Uterus (tissue), 4 donors: ENCODE data around the gene WDR35. TPM values are rescaled to one million over a fixed set of nuclear protein-coding genes. Genes with fewer than 3 reads are reported as not detected.

Experiments used
- DNase-seq, 2 donors: peaks; one replicate each; pipeline ENCODE4 v3.0.0-alpha.2; 2019 to 2020
- H3K27ac ChIP-seq, 2 donors: fragments of 200-600 bp; sonication (generic); 1 replicate in 1 of 2; 2 replicates in 1 of 2; pipeline ENCODE4 v1.5.1; 2016 to 2018
- H3K27me3 ChIP-seq, 2 donors: fragments of 200-600 bp; sonication (generic); one replicate each; pipeline ENCODE4 v1.5.1; 2018 to 2019; ENCODE audit warnings: control low read depth in 1 of 2
- H3K36me3 ChIP-seq, 2 donors: fragments of 200-600 bp; sonication (generic); one replicate each; pipeline ENCODE4 v1.5.1; 2019; ENCODE audit warnings: control low read depth in 1 of 2
- H3K4me1 ChIP-seq, 2 donors: fragments of 200-600 bp; sonication (generic); one replicate each; pipeline ENCODE4 v1.5.1; 2018 to 2019; ENCODE audit warnings: control low read depth in 1 of 2
- H3K4me3 ChIP-seq, 2 donors: fragments of 200-600 bp; sonication (generic); 1 replicate in 1 of 2; 2 replicates in 1 of 2; pipeline ENCODE4 v1.5.1; 2018 to 2019; ENCODE audit warnings: mild to moderate bottlenecking in 1 of 2
- H3K9me3 ChIP-seq, 2 donors: fragments of 200-600 bp; sonication (generic); one replicate each; pipeline ENCODE4 v1.5.1; 2019; ENCODE audit warnings: control low read depth in 1 of 2
- POLR2A ChIP-seq, 2 donors: fragments of 450-650 bp; IDR thresholded peaks; one replicate each; pipeline ENCODE4 v1.6.1; 2016; ENCODE audit warnings: antibody characterized with exemption in 2 of 2, mild to moderate bottlenecking in 1 of 2, moderate library complexity in 1 of 2
- intact Hi-C: fragments of 100-400 bp; cut with DNase I; formaldehyde crosslinking; loops from one replicate; pipeline ENCODE4 v1.15.1; 2023; ENCODE audit warnings: low total_unique reads
- total RNA-seq, 4 donors: library from RNA; depleted of rRNA in 3 of 4; stranded (reverse); fragments of >200 nt in 3 of 4; gene quantifications; one replicate each; pipeline versions ENCODE4 v1.1.0 to v1.2.4, GENCODE V29; 2014 to 2023
- TF ChIP-seq, protein P1 (sequence below), 4 experiments: fragments of 200-600 bp in 2 of 4; fragments of 450-650 bp in 2 of 4; sonication (generic) in 2 of 4; IDR thresholded peaks; one replicate each; pipeline ENCODE4 v1.5.1; 2016 to 2019; ENCODE audit warnings: antibody characterized with exemption in 4 of 4, mild to moderate bottlenecking in 2 of 4, moderate library complexity in 1 of 4
- donor health status: DM: yes; HTN: yes; CAD: no.

Gene WDR35
- total RNA-seq, 4 donors from 2014 or later = 7.1 to 45.0 (median 20.7) TPM

DNA sequence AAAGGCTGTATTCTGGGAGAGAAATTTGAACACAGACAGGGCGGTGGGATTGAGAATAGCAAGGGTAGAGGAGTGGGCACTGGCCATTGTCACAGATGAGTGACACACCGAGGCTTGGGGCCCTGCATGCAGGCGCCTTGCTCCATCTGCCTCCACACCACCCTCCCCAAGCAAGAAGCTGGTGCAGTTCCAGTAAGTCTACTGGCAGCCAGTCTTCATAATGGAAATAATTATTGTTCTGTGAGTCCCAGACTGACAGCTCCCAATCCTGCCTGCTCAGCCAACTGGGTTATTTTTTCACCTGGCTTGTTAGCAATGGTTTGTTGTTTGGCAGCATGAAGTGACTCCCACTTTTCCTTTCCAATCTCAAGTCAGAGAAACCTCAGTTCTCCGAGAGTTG lies 101.1 kb downstream of the WDR35 start:
- intact Hi-C loops = no loop called here
- H3K4me1 ChIP-seq = no peaks in the 10 kb centered on the region
- no peak overlapping the region for H3K4me3 ChIP-seq
- no peak for TF ChIP-seq POLR2A (IDR thresholded peaks at IDR 0.05)
- TF ChIP-seq, protein P1, sequence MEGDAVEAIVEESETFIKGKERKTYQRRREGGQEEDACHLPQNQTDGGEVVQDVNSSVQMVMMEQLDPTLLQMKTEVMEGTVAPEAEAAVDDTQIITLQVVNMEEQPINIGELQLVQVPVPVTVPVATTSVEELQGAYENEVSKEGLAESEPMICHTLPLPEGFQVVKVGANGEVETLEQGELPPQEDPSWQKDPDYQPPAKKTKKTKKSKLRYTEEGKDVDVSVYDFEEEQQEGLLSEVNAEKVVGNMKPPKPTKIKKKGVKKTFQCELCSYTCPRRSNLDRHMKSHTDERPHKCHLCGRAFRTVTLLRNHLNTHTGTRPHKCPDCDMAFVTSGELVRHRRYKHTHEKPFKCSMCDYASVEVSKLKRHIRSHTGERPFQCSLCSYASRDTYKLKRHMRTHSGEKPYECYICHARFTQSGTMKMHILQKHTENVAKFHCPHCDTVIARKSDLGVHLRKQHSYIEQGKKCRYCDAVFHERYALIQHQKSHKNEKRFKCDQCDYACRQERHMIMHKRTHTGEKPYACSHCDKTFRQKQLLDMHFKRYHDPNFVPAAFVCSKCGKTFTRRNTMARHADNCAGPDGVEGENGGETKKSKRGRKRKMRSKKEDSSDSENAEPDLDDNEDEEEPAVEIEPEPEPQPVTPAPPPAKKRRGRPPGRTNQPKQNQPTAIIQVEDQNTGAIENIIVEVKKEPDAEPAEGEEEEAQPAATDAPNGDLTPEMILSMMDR (IDR thresholded peaks at IDR 0.05) = no peak
- H3K36me3 ChIP-seq = no peaks in the 10 kb centered on the region
- no peak for DNase-seq
- no peak overlapping the region for H3K27ac ChIP-seq
- H3K27me3 ChIP-seq = no peaks in the 10 kb centered on the region
- H3K9me3 ChIP-seq = no peaks in the 10 kb centered on the region

DNA sequence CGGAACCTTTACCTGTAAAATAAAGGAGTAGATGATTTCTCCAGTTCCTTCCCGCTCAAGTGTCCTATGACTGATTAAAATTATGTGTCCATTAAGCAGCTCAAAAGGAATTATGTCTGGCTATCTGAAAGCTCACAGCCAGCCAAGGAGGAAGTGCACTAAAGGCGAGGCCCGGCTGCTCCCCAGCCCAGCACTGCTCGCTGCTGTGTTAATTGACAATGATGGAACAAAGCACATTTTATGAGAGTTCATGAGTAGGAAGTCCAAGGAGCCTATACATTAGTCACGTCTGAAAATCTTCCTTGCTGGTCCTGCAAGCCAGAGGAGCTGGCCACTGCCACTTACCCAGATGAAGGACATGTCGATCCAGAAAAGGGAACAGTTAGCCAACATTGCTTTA lies 102.4 kb downstream of the WDR35 start:
- no peak for DNase-seq
- intact Hi-C loops = no loop called here
- Histone ChIP-seq H3K27ac (no peak overlapping the region), H3K9me3 (no peaks in the 10 kb centered on the region), H3K27me3 (no peaks in the 10 kb centered on the region), H3K36me3 (no peaks in the 10 kb centered on the region), H3K4me3 (no peak overlapping the region), H3K4me1 (no peaks in the 10 kb centered on the region)
- no peak for TF ChIP-seq POLR2A (IDR thresholded peaks at IDR 0.05)
- TF ChIP-seq, protein P1 (IDR thresholded peaks at IDR 0.05) = no peak

DNA sequence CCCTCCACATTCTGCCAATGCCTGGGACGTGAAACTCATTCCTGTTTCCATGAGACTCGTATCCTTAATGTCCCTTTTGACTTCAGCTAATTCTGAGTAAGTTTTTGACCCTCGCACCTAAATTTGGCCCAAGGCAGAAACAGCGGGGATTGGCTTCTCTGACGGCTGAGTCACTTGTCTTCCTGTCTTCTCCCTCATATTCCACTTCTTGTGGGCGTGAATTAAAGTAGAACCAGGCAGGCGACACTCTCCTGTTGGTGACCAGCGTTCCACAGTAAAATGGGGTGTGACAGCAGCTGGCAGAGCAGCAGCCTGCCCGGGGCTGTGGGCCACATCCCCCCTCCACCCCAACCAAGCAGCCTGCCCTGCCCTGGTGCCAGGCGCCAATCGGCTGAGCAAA lies 103.6 kb downstream of the WDR35 start:
- TF ChIP-seq, protein P1 (IDR thresholded peaks at IDR 0.05) = no peak
- TF ChIP-seq POLR2A (IDR thresholded peaks at IDR 0.05) = no peak

DNA sequence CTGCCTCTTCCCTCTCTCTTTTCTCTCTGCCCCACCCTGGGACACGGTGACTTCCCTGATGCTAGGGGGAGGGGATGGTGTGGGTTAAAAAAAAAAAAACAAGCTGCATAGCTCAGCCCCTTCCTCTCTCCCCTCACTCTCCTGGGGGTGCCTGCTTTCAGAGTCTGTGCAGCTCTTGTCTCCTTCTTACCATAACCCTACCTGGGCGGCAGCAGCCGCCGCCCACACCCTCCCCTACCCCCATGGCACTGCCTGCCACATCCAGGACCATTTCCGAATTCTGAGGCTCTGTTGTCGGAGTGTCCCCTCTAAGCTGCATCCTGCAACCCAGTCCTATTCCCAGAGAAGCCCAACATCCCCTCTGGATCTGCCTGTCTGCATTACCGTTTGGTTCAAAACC lies 104.1 kb downstream of the WDR35 start:
- intact Hi-C loops = no loop called here
- TF ChIP-seq, protein P1 (IDR thresholded peaks at IDR 0.05) = no peak
- no peak for TF ChIP-seq POLR2A (IDR thresholded peaks at IDR 0.05)
- H3K4me1 ChIP-seq = no peaks in the 10 kb centered on the region

More for the DNA sequence above, 103.6 kb downstream of the WDR35 start:
- no peaks in the 10 kb centered on the region for H3K27me3 ChIP-seq
- no peak overlapping the region for H3K27ac ChIP-seq
- H3K4me3 ChIP-seq = no peak overlapping the region
- H3K9me3 ChIP-seq = no peaks in the 10 kb centered on the region
- DNase-seq = no peak
- intact Hi-C loops = no loop called here
- H3K36me3 ChIP-seq = no peaks in the 10 kb centered on the region
- no peaks in the 10 kb centered on the region for H3K4me1 ChIP-seq

DNA sequence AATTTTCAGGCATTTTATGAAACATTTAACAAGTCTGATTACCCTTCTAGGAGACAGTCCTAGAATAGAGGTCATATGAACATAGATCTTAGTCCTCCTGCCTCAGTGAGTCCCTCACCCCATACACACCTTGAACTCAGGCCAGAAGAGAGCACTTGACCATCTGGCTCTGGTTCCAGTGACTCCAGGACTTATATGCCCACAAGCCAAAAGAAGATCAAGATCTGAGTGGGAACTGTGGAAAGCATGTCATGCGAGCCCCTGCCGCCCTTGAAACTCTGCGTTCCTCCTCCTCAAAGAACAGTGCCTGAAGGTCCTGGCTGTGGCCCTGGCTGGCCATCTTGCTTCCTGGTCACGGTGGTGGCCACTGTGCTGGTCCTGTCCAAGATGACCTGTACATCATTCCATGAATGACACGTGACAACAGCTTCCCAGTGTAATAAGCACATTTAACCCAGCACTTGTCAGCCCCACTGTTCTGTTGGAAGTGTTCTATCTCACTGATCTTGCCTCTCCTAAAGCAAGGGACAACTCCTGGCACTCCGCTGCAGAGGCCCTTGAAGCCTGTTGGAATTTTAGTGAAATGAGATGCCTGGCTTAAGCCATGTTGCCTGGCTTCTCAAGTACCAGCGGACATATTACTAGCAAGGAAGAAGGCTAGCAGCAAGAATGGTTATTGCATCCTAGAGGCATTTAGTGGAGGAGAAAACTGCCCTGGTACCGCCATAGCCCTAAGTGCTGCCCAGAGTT lies 105.8 kb downstream of the WDR35 start:
- Histone ChIP-seq H3K36me3 (no peaks in the 10 kb centered on the region), H3K4me1 (no peaks in the 10 kb centered on the region), H3K4me3 (no peak overlapping the region), H3K27ac (no peak overlapping the region), H3K27me3 (no peaks in the 10 kb centered on the region), H3K9me3 (no peaks in the 10 kb centered on the region)
- intact Hi-C loops = no loop called here
- TF ChIP-seq POLR2A (IDR thresholded peaks at IDR 0.05) = no peak
- TF ChIP-seq, protein P1 (IDR thresholded peaks at IDR 0.05) = no peak
- DNase-seq = no peak

More for the DNA sequence above, 104.1 kb downstream of the WDR35 start:
- no peaks in the 10 kb centered on the region for H3K27me3 ChIP-seq
- no peak overlapping the region for H3K4me3 ChIP-seq
- no peak for DNase-seq
- H3K36me3 ChIP-seq = no peaks in the 10 kb centered on the region
- no peaks in the 10 kb centered on the region for H3K9me3 ChIP-seq
- no peak overlapping the region for H3K27ac ChIP-seq
